ENCODE data around the gene ZCWPW1.

Gene ZCWPW1, protein sequence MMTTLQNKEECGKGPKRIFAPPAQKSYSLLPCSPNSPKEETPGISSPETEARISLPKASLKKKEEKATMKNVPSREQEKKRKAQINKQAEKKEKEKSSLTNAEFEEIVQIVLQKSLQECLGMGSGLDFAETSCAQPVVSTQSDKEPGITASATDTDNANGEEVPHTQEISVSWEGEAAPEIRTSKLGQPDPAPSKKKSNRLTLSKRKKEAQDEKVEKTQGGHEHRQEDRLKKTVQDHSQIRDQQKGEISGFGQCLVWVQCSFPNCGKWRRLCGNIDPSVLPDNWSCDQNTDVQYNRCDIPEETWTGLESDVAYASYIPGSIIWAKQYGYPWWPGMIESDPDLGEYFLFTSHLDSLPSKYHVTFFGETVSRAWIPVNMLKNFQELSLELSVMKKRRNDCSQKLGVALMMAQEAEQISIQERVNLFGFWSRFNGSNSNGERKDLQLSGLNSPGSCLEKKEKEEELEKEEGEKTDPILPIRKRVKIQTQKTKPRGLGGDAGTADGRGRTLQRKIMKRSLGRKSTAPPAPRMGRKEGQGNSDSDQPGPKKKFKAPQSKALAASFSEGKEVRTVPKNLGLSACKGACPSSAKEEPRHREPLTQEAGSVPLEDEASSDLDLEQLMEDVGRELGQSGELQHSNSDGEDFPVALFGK

DNA sequence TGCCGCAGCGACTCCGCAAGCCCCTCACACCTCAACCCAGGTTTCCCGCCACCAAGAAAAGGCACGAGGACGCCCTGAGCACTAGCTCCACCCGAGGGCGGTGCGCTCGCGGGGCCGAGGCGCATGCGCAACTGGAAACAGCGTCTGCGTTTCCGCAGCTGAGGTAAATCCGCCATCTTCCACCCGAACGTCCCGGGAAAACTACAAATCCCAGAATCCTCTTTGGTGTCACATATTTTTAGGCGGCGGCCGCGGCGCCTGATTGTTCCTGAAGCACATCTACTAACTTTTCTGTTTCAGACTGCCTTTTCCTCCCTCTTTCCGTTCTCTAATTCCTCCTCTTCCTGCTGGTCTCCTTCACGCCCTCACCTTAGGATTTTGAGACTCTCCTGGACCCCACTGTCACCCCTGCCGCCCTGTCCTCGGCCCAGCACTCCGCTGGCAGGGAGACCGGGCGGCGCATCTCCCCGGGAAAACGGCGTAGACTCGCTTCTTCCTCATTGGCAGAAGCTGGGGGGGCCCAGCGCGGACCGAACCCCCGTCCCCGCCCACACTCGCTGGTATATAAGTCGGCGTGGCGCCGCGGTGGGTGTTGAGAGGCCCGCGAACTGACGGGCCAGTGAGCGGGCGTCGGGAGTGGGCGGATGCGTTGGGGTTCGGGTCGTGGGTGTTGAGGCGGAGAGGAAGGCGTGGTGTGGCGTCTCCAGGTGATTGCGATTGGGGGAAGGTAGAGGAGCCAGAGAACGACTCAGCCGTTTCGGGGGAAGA is at the start of gene ZCWPW1:
Gene ZCWPW1 (minus strand): TSS at position 505 of the 768 bp plus-strand sequence. CDS start 8,054 bp downstream, outside the sequence.
- Histone ChIP-seq H4K20me1 (ENCODE audit: insufficient read depth, low read length) (peaks cover 26% of the 10 kb centered on the region), H2AFZ (ENCODE audit: low read depth, low read length) (peak within 1 kb of the TSS; percentile 33; the same call in 1 of the 2 replicates), H3K4me3 (ENCODE audit: low read length) (peak within 1 kb of the TSS; percentile 86), H3K4me1 (ENCODE audit: low read length) (peaks cover 36% of the 10 kb centered on the region), H3K9me3 (ENCODE audit: insufficient read depth, low read length) (no peaks in the 10 kb centered on the region), H3K27ac (ENCODE audit: low read length) (peak within 1 kb of the TSS; percentile 96), H3K79me2 (ENCODE audit: low read length) (peaks cover 42% of the 10 kb centered on the region), H3K4me2 (ENCODE audit: low read length) (peak within 1 kb of the TSS; percentile 82), H3K27me3 (ENCODE audit: low read depth, low read length) (no peaks in the 10 kb centered on the region), H3K36me3 (replicated peaks; ENCODE audit: low read depth, low read length) (peaks cover 30% of the 10 kb centered on the region), H3K9ac (ENCODE audit: low read length) (peak within 1 kb of the TSS; percentile 99)
- no peak for TF ChIP-seq EZH2phosphoT487 (IDR thresholded peaks at IDR 0.05; ENCODE audit: low read depth)
- TF ChIP-seq, protein P1, sequence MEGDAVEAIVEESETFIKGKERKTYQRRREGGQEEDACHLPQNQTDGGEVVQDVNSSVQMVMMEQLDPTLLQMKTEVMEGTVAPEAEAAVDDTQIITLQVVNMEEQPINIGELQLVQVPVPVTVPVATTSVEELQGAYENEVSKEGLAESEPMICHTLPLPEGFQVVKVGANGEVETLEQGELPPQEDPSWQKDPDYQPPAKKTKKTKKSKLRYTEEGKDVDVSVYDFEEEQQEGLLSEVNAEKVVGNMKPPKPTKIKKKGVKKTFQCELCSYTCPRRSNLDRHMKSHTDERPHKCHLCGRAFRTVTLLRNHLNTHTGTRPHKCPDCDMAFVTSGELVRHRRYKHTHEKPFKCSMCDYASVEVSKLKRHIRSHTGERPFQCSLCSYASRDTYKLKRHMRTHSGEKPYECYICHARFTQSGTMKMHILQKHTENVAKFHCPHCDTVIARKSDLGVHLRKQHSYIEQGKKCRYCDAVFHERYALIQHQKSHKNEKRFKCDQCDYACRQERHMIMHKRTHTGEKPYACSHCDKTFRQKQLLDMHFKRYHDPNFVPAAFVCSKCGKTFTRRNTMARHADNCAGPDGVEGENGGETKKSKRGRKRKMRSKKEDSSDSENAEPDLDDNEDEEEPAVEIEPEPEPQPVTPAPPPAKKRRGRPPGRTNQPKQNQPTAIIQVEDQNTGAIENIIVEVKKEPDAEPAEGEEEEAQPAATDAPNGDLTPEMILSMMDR (IDR thresholded peaks at IDR 0.05; ENCODE audit: low read depth, low read length) = no peak

DNA sequence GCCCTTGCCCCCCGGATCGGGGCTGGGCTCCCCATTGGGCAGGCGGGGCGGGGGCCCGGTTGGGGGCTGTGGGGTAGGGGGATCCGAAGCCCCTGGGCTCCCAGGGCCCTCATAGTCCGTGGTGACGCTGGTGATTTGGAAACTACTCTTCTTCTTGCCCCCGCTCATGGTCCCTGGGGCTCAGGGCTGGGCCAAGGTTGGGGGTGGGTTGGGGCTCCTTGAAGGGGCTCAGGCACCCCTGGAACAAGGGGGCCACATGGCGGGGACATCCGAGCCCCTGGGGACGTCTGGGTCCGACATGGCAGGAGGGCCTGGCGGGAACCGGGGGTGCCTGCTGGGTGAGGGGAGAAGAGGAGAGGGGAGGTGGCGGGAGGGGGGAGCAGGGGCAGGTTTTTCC is 49.4 kb upstream of the ZCWPW1 start:
- Histone ChIP-seq H3K4me2 (ENCODE audit: low read length) (peak overlapping the region; percentile 90), H4K20me1 (ENCODE audit: insufficient read depth, low read length) (peaks cover 30% of the 10 kb centered on the region), H3K9me3 (ENCODE audit: insufficient read depth, low read length) (no peaks in the 10 kb centered on the region), H3K27ac (ENCODE audit: low read length) (peak overlapping the region; percentile 74), H3K79me2 (ENCODE audit: low read length) (peaks cover 26% of the 10 kb centered on the region), H3K27me3 (ENCODE audit: low read depth, low read length) (no peaks in the 10 kb centered on the region), H2AFZ (ENCODE audit: low read depth, low read length) (no peak overlapping the region), H3K4me1 (ENCODE audit: low read length) (peaks cover 44% of the 10 kb centered on the region), H3K36me3 (replicated peaks; ENCODE audit: low read depth, low read length) (peaks cover 19% of the 10 kb centered on the region), H3K9ac (ENCODE audit: low read length) (peak overlapping the region; percentile 82), H3K4me3 (ENCODE audit: low read length) (peak overlapping the region; percentile 95)
- TF ChIP-seq, protein P1 (IDR thresholded peaks at IDR 0.05; ENCODE audit: low read depth, low read length) = no peak
- no peak for TF ChIP-seq EZH2phosphoT487 (IDR thresholded peaks at IDR 0.05; ENCODE audit: low read depth)

DNA sequence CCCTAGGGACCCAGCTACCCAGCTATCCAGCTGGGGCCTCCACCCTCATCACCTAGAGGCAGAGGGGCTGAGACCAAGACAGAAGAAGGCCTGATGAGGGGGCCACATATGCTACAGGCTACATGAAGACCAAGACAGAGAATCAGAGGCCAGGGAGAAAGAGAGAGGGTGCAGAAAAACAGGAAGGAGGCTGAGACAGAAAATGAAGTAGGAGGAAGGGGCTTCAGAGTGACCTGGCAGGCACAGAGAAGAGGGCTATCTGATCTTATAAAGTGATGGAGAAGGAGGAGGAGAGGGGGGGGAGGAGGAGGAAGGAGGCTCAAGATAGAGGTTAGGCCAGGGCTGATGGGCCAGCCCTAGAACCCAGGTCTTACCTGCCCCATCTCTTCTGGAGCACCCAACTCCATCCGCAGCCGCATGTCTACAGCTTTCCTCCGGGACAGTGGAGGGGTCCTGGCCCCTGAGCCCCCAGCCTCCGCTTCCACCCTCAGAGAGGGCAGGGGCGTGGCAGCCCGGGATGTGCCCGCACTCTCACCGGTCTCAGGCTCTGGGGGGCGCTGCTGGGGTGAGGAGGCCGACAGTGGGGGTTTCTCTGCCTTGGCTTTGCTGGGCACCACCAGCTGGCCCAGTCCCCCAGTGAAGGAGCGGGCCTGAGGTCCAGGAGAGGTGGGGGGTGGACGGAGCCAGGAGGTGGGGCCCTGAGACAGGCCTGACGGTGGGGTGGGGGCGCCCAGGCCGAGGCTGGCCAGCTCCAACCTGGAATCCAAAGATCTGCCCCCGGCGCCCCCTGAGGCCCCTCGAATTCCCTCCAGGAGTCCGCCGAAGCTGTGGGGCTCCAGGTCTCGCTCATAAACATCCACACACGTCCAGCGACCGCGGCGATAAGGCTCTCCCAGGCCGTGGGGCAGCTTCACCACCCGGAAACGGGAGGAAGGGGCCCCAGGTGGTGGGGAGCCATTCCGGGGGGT is 48.7 kb upstream of the ZCWPW1 start:
- no peaks in the 10 kb centered on the region for H3K27me3 ChIP-seq (ENCODE audit: low read depth, low read length)
- H3K4me3 ChIP-seq (ENCODE audit: low read length) = peak overlapping the region; percentile 95
- no peaks in the 10 kb centered on the region for H3K9me3 ChIP-seq (ENCODE audit: insufficient read depth, low read length)
- peaks cover 26% of the 10 kb centered on the region for H3K79me2 ChIP-seq (ENCODE audit: low read length)
- H3K9ac ChIP-seq (ENCODE audit: low read length) = peak overlapping the region; percentile 82
- H3K4me1 ChIP-seq (ENCODE audit: low read length) = peaks cover 41% of the 10 kb centered on the region
- peaks cover 19% of the 10 kb centered on the region for H3K36me3 ChIP-seq (replicated peaks; ENCODE audit: low read depth, low read length)
- H4K20me1 ChIP-seq (ENCODE audit: insufficient read depth, low read length) = peaks cover 30% of the 10 kb centered on the region
- peak overlapping the region; percentile 90 for H3K4me2 ChIP-seq (ENCODE audit: low read length)
- H3K27ac ChIP-seq (ENCODE audit: low read length) = peak overlapping the region; percentile 74; the same call in 1 of the 2 replicates
- TF ChIP-seq EZH2phosphoT487 (IDR thresholded peaks at IDR 0.05; ENCODE audit: low read depth) = no peak
- no peak overlapping the region for H2AFZ ChIP-seq (ENCODE audit: low read depth, low read length)
